ENCODE measurements around the gene SERPINH1.

The SERPINH1 gene

GRCh38 chr11:75555079-75555811, 6.8 kb upstream of the SERPINH1 start:
- no peak for DNase-seq (ENCODE audit: low read depth, low spot score)

- no peak for DNase-seq (ENCODE audit: low read depth, low spot score)
Measured at GRCh38 chr11:75556275-75556674, 5.8 kb upstream of the SERPINH1 start.

GRCh38 chr11:75557666-75558494, 4.2 kb upstream of the SERPINH1 start:
- no peak for DNase-seq (ENCODE audit: low read depth, low spot score)

GRCh38 chr11:75558939-75559843, 2.9 kb upstream of the SERPINH1 start:
- no peak for DNase-seq (ENCODE audit: low read depth, low spot score)

GRCh38 chr11:75560644-75561043, 1.4 kb upstream of the SERPINH1 start:
- DNase-seq (ENCODE audit: low read depth, low spot score), result no peak

GRCh38 chr11:75561426-75562047, 516 bp upstream of the SERPINH1 start:
- no peak for DNase-seq (ENCODE audit: low read depth, low spot score)

GRCh38 chr11:75562836-75563484, 907 bp downstream of the SERPINH1 start:
- DNase-seq (ENCODE audit: low read depth, low spot score), result no peak

- DNase-seq (ENCODE audit: low read depth, low spot score), result no peak
Measured at GRCh38 chr11:75563501-75563977, 1.5 kb downstream of the SERPINH1 start.

- no peak for DNase-seq (ENCODE audit: low read depth, low spot score)
Measured at GRCh38 chr11:75563978-75564552, 2.0 kb downstream of the SERPINH1 start.

GRCh38 chr11:75565221-75565814, 3.3 kb downstream of the SERPINH1 start:
- no peak for DNase-seq (ENCODE audit: low read depth, low spot score)

GRCh38 chr11:75565916-75566762, 4.1 kb downstream of the SERPINH1 start:
- no peak for DNase-seq (ENCODE audit: low read depth, low spot score)

GRCh38 chr11:75566763-75567279, 4.8 kb downstream of the SERPINH1 start:
- DNase-seq (ENCODE audit: low read depth, low spot score), result no peak

- no peak for DNase-seq (ENCODE audit: low read depth, low spot score)
Measured at GRCh38 chr11:75567971-75568370, 5.9 kb downstream of the SERPINH1 start.

- no peak for DNase-seq (ENCODE audit: low read depth, low spot score)
Measured at GRCh38 chr11:75568616-75569219, 6.7 kb downstream of the SERPINH1 start.

- DNase-seq (ENCODE audit: low read depth, low spot score), result no peak
Measured at GRCh38 chr11:75570559-75571139, 8.6 kb downstream of the SERPINH1 start.

- DNase-seq (ENCODE audit: low read depth, low spot score), result no peak
Measured at GRCh38 chr11:75571625-75572024, 9.6 kb downstream of the SERPINH1 start.

GRCh38 chr11:75572744-75573143, 10.7 kb downstream of the SERPINH1 start:
- DNase-seq (ENCODE audit: low read depth, low spot score), result no peak

Measured in activated CD4-positive, CD25-positive, alpha-beta regulatory T cell treated with anti-CD3 and anti-CD28 coated beads, Interleukin-2, amount 50 U/mL, for 16 hours (primary cell).